ENCODE measurements around the gene PBX3. TPM values are rescaled to one million over a fixed set of nuclear protein-coding genes. Genes with fewer than 3 reads are reported as not detected.

PBX3 gene
- total RNA-seq, 1 experiment from 2014 or later: 46.0 TPM

- Histone ChIP-seq H3K4me2 (ENCODE audit: insufficient read depth, insufficient read length, low read length) (peak overlapping the region; percentile 30), H2BK15ac (ENCODE audit: low read depth, low read length) (no peak overlapping the region), H4K5ac (ENCODE audit: insufficient read length, low read depth, low read length) (no peak overlapping the region), H2AFZ (ENCODE audit: low read length) (no peak overlapping the region), H2BK20ac (ENCODE audit: low read depth, low read length, poor library complexity, severe bottlenecking) (no peak overlapping the region), H3K9ac (ENCODE audit: extremely low read depth, insufficient read length, low read length) (no peak overlapping the region), H2BK5ac (ENCODE audit: insufficient read length, low read length) (no peak overlapping the region), H3K23me2 (ENCODE audit: insufficient read length, low read depth, low read length, poor library complexity, severe bottlenecking) (peaks cover 15% of the 10 kb centered on the region), H2AK5ac (ENCODE audit: insufficient read length, low read length) (no peak overlapping the region), H3K14ac (ENCODE audit: insufficient read depth, low read length) (no peak overlapping the region), H3K79me2 (ENCODE audit: insufficient read depth, low read length) (no peaks in the 10 kb centered on the region), H3K27me3 (ENCODE audit: insufficient read depth, low read length) (no peaks in the 10 kb centered on the region), H3K4ac (ENCODE audit: low read depth, low read length) (no peak overlapping the region), H2BK120ac (ENCODE audit: low read depth, low read length, poor library complexity, severe bottlenecking) (no peak overlapping the region), H4K20me1 (ENCODE audit: control insufficient read depth, insufficient read depth, insufficient read length) (no peaks in the 10 kb centered on the region), H3K9me3 (ENCODE audit: control insufficient read depth, low read depth, low read length) (no peaks in the 10 kb centered on the region), H4K8ac (replicated peaks; ENCODE audit: insufficient read length, low read depth, low read length) (no peak overlapping the region), H3K79me1 (ENCODE audit: insufficient read depth, low read depth, low read length, poor library complexity, severe bottlenecking) (no peaks in the 10 kb centered on the region), H3K23ac (ENCODE audit: insufficient read length, low read depth, low read length) (no peak overlapping the region), H4K91ac (ENCODE audit: insufficient read length, low read depth, low read length) (no peak overlapping the region), H3K18ac (ENCODE audit: insufficient read length, low read depth, low read length) (no peak overlapping the region), H3K56ac (ENCODE audit: insufficient read length, low read depth, low read length) (no peak overlapping the region), H3T11ph (ENCODE audit: low read length) (no peak overlapping the region), H2BK12ac (ENCODE audit: insufficient read length, low read depth, low read length) (no peak overlapping the region), H3K4me1 (ENCODE audit: insufficient read depth, low read length) (peaks cover 2% of the 10 kb centered on the region; the same call in 1 of the 2 replicates), H3K27ac (ENCODE audit: insufficient read length, low read depth, low read length) (no peak overlapping the region)
- TF ChIP-seq CTCF (conservative IDR thresholded peaks at IDR 0.05): no peak
- Mint-ChIP-seq H3K27ac (peak overlapping the region in 2 of 3 experiments; percentile 2 to 89; a peak in 3 of 7 replicates), H3K4me3 (peak overlapping the region; percentile 57 to 84), H3K4me1 (peaks cover 60 to 67% of the 10 kb centered on the region in 2 experiments), H3K36me3 (ENCODE audit: insufficient read depth in 1 of 3, low read depth in 3 of 3) (peaks cover 10 to 18% (median 11%) of the 10 kb centered on the region in 3 experiments; a peak in 6 of 7 replicates), H3K27me3 (ENCODE audit: low read depth) (peaks cover 2% of the 10 kb centered on the region), H3K9me3 (no peaks in the 10 kb centered on the region; a peak in 1 of 5 replicates)
- DNase-seq: no peak
- no CpG with 5 or more reads among the region's 6 CpGs for WGBS (ENCODE audit: extremely low coverage, insufficient read length, low lambda C conversion rate)
These were observed 3.4 kb downstream of the PBX3 start for GRCh38 chr9:125750627-125751011.
